T-helper 22 cell (primary cell): ENCODE data around the gene PTPRN2.
"Not testable (repeated sequence)": the region's sequence is repeated elsewhere in the genome, so short reads cannot be mapped to it uniquely, and the experiment has no call there.

Experiments used
- DNase-seq: peaks from one replicate; pipeline ENCODE4 v3.0.0-alpha.2; 2020; ENCODE audit warnings: low read depth

The PTPRN2 gene

GRCh38 chr7:157730614-157731013, 857.0 kb downstream of the PTPRN2 start:
- DNase-seq: no peak

- no peak for DNase-seq
Measured at GRCh38 chr7:157729566-157729965, 858.1 kb downstream of the PTPRN2 start.

GRCh38 chr7:157727964-157728615, 859.5 kb downstream of the PTPRN2 start:
- no peak for DNase-seq

- DNase-seq: no peak
Measured at GRCh38 chr7:157726764-157727163, 860.9 kb downstream of the PTPRN2 start.

- not testable (repeated sequence) for DNase-seq
Measured at GRCh38 chr7:157725312-157725711, 862.3 kb downstream of the PTPRN2 start.

GRCh38 chr7:157723205-157723604, 864.4 kb downstream of the PTPRN2 start:
- no peak for DNase-seq

GRCh38 chr7:157722137-157723060, 865.2 kb downstream of the PTPRN2 start:
- DNase-seq: no peak

- DNase-seq: no peak
Measured at GRCh38 chr7:157721468-157722136, 866.0 kb downstream of the PTPRN2 start.

GRCh38 chr7:157719705-157720655, 867.6 kb downstream of the PTPRN2 start:
- DNase-seq: no peak

GRCh38 chr7:157719008-157719682, 868.5 kb downstream of the PTPRN2 start:
- no peak for DNase-seq

GRCh38 chr7:157718303-157719007, 869.2 kb downstream of the PTPRN2 start:
- no peak for DNase-seq

- no peak for DNase-seq
Measured at GRCh38 chr7:157717211-157718174, 870.1 kb downstream of the PTPRN2 start.

GRCh38 chr7:157715938-157716280, 871.7 kb downstream of the PTPRN2 start:
- DNase-seq: no peak

GRCh38 chr7:157715071-157715937, 872.3 kb downstream of the PTPRN2 start:
- DNase-seq: no peak

GRCh38 chr7:157714166-157715070, 873.2 kb downstream of the PTPRN2 start:
- DNase-seq: no peak

GRCh38 chr7:157713591-157713990, 874.0 kb downstream of the PTPRN2 start:
- DNase-seq: no peak

GRCh38 chr7:157712666-157713235, 874.9 kb downstream of the PTPRN2 start:
- DNase-seq: no peak
